ENCODE data around the gene ARHGAP40. TPM values are rescaled to one million over a fixed set of nuclear protein-coding genes. Genes with fewer than 3 reads are reported as not detected.

The ARHGAP40 gene
- total RNA-seq, 2 donors from 2014 or later: not detected

DNA sequence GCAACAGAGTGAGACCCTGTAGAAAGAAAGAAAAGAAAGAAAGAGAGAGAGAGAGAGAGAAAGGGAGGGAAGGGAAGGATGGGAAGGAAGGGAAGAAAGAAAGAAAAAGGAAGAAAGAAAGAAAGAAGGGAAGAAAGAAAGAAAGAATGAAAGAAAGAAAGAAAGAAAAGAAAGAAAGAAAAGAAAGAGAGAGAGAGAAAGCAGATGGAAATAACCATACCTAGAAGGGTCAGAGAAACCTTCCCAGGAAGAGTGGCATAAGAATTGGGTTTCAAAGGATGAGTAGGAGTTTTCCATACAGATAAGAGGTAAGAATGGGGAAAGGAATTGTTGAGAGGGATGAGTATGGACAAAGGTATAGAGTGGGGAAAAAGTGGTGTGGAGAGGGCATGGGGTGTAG lies 68.1 kb downstream of the ARHGAP40 start:
- peaks cover 0 to 41% of the 10 kb centered on the region in 2 donors for H3K4me1 ChIP-seq
- DNase-seq (ENCODE audit: low spot score): no peak
- H3K4me3 ChIP-seq: no peak overlapping the region
- H3K9me3 ChIP-seq: no peaks in the 10 kb centered on the region
- H3K27me3 ChIP-seq: no peaks in the 10 kb centered on the region
- H3K36me3 ChIP-seq: no peaks in the 10 kb centered on the region
- TF ChIP-seq CTCF (IDR thresholded peaks at IDR 0.05): no peak
- no peak overlapping the region for H3K27ac ChIP-seq

DNA sequence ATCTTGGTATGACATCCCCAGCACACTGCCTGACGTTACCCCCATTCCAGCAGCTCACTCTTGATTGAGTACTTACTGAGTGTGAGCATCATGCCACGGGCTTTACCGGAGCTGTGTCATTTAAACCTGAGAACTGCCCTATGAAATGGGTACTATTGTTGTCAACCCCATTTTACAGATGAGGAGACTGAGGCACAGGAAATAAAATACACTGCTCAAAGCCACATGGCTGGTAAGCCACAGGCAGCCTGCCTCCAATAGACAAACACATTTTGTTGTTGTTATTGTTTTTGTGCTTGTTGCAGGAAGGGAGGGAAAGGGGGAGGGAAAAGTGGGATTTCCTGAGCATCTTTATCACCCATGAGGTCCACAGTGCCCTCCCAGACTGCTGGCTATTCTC lies 69.2 kb downstream of the ARHGAP40 start:
- Histone ChIP-seq H3K9me3 (no peaks in the 10 kb centered on the region), H3K4me1 (peaks cover 0 to 37% of the 10 kb centered on the region in 2 donors), H3K27me3 (no peaks in the 10 kb centered on the region), H3K4me3 (no peak overlapping the region), H3K36me3 (no peaks in the 10 kb centered on the region), H3K27ac (no peak overlapping the region)
- TF ChIP-seq CTCF (IDR thresholded peaks at IDR 0.05): no peak
- no peak for DNase-seq (ENCODE audit: low spot score)

GRCh38 chr20:38671186-38671585 lies 69.6 kb downstream of the ARHGAP40 start:
- DNase-seq (ENCODE audit: low spot score): no peak
- H3K36me3 ChIP-seq: no peaks in the 10 kb centered on the region
- H3K27ac ChIP-seq: no peak overlapping the region
- H3K27me3 ChIP-seq: no peaks in the 10 kb centered on the region
- no peak overlapping the region for H3K4me3 ChIP-seq
- TF ChIP-seq CTCF (IDR thresholded peaks at IDR 0.05): no peak
- no peaks in the 10 kb centered on the region for H3K9me3 ChIP-seq
- H3K4me1 ChIP-seq: peaks cover 0 to 33% of the 10 kb centered on the region in 2 donors

- no peaks in the 10 kb centered on the region for H3K27me3 ChIP-seq
- H3K36me3 ChIP-seq: no peaks in the 10 kb centered on the region
- TF ChIP-seq CTCF (IDR thresholded peaks at IDR 0.05): no peak
These were observed 70.2 kb downstream of the ARHGAP40 start for GRCh38 chr20:38671701-38672292.

GRCh38 chr20:38672504-38672903 lies 70.9 kb downstream of the ARHGAP40 start:
- H3K27me3 ChIP-seq: no peaks in the 10 kb centered on the region
- H3K27ac ChIP-seq: no peak overlapping the region
- TF ChIP-seq CTCF (IDR thresholded peaks at IDR 0.05): no peak

More at GRCh38 chr20:38671701-38672292, 70.2 kb downstream of the ARHGAP40 start:
- no peak for DNase-seq (ENCODE audit: low spot score)
- H3K4me3 ChIP-seq: no peak overlapping the region
- no peak overlapping the region for H3K27ac ChIP-seq
- H3K9me3 ChIP-seq: no peaks in the 10 kb centered on the region
- H3K4me1 ChIP-seq: peaks cover 0 to 29% of the 10 kb centered on the region in 2 donors

DNA sequence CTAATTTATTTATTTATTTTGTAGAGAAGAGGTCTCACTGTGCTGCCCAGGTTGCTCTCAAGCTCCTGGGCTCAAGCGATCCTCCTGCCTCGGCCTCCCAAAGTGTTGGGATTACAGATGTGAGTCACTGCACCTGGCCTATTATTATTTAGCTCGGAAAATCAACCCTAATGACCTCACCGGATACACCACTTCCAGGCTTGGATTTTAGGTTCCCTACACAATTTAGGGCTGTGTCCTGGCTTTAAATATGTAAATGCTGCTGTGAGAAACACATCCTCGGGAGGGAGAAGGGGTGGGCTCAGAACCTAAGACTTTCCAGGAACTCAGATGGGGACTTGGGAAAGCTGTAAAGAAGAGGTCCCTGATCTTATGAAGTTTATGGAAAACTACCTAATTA lies 71.7 kb downstream of the ARHGAP40 start:
- DNase-seq (ENCODE audit: low spot score): no peak
- no peak overlapping the region for H3K27ac ChIP-seq
- TF ChIP-seq CTCF (IDR thresholded peaks at IDR 0.05): no peak
- H3K4me1 ChIP-seq: peaks cover 0 to 17% of the 10 kb centered on the region in 2 donors
- H3K27me3 ChIP-seq: no peaks in the 10 kb centered on the region
- no peaks in the 10 kb centered on the region for H3K36me3 ChIP-seq
- H3K9me3 ChIP-seq: no peaks in the 10 kb centered on the region
- H3K4me3 ChIP-seq: no peak overlapping the region

More at GRCh38 chr20:38672504-38672903, 70.9 kb downstream of the ARHGAP40 start:
- no peak overlapping the region for H3K4me3 ChIP-seq
- no peak for DNase-seq (ENCODE audit: low spot score)
- no peaks in the 10 kb centered on the region for H3K9me3 ChIP-seq
- peaks cover 0 to 24% of the 10 kb centered on the region in 2 donors for H3K4me1 ChIP-seq
- H3K36me3 ChIP-seq: no peaks in the 10 kb centered on the region

All from right atrium auricular region (tissue), 2 donors.